Astrocyte (in vitro differentiated cells and primary cell): ENCODE data around the gene EXD3.

Experiments
- CTCF ChIP-seq: IDR thresholded peaks from 2 replicates; pipeline ENCODE4 v1.5.1; 2011; ENCODE audit warnings: low read depth, mild to moderate bottlenecking, inconsistent platforms, low read length, moderate library complexity; ENCODE audit not compliant: insufficient read depth
- EZH2 ChIP-seq: IDR thresholded peaks from 2 replicates; pipeline ENCODE4 v1.6.1; 2012; ENCODE audit warnings: mild to moderate bottlenecking, low read length, inconsistent platforms; ENCODE audit not compliant: insufficient read depth

DNA sequence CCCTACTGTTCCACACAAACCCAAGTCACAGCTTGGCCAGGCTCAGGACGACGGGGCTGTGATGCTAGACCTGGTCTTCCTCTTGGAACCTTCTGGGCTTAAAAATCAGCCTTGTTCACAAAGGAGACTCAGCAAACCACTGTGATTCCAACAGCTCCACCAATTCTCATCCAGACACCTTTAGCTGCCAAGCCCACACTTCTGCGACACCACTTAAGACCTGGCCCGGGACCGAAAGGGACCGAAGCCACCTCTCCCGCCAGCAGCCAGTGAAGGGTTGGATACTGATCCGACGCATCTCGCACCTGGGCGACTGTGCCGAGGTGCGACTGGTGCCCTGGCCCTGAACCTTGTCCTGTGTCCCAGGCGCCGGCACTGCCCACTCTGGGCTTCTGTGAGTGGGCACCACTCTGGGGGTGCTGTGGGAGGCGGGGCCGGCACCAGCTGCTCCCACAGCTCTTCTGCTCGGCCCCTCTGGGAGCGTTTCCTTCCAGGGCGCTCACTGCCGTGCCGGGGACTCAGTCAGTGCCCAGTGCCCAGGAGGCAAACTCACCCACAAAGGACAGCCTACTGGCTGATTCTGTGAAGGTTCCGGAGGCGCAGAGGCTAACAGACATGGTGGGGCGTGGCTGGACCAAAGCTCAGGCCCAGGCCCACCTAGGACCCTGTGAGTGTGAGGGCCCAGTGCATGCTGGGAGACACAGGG is 50.9 kb downstream of the EXD3 start:
- TF ChIP-seq CTCF, result no peak
- no peak for TF ChIP-seq EZH2
